ENCODE measurements around the gene MAD1L1.

DNA sequence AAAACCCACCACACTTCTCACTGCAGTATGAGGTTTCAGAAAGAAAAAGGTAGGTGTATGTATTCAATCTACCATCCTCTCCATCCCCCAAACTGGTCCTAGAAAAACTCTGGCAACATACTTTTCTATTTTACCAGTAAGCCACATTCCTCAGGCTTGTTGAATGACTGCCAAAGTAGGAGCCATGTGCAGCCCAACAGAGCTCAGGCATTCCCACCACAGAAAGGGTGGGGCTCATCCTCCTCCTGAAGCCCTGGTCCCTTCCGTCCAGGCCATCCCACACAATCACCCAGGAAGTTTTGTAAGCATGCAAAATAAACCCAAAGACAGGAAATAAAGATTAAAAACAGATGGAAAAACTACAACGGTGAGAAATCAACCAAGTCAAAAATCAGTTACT is 57.2 kb downstream of the MAD1L1 start:
- TF ChIP-seq ZNF423 (tag by site-specific recombination; IDR thresholded peaks at IDR 0.05) = no peak
- TF ChIP-seq HOXA7 (CRISPR knock-in tag; IDR thresholded peaks at IDR 0.05; ENCODE audit: borderline replicate concordance) = no peak
- no peak for TF ChIP-seq PATZ1 (tag by site-specific recombination; IDR thresholded peaks at IDR 0.05)
- no peak for TF ChIP-seq ZNF768 (tag by site-specific recombination; IDR thresholded peaks at IDR 0.05)
- no peak for TF ChIP-seq CTCF (tag by site-specific recombination; IDR thresholded peaks at IDR 0.05)
- no peak for TF ChIP-seq ZNF350 (tag by site-specific recombination; IDR thresholded peaks at IDR 0.05)
- TF ChIP-seq, protein P1, sequence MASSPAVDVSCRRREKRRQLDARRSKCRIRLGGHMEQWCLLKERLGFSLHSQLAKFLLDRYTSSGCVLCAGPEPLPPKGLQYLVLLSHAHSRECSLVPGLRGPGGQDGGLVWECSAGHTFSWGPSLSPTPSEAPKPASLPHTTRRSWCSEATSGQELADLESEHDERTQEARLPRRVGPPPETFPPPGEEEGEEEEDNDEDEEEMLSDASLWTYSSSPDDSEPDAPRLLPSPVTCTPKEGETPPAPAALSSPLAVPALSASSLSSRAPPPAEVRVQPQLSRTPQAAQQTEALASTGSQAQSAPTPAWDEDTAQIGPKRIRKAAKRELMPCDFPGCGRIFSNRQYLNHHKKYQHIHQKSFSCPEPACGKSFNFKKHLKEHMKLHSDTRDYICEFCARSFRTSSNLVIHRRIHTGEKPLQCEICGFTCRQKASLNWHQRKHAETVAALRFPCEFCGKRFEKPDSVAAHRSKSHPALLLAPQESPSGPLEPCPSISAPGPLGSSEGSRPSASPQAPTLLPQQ (tag by site-specific recombination; IDR thresholded peaks at IDR 0.05) = no peak
- no peak for TF ChIP-seq SP2 (tag by site-specific recombination; IDR thresholded peaks at IDR 0.05)
- no peak for TF ChIP-seq ZNF121 (tag by site-specific recombination; IDR thresholded peaks at IDR 0.05)
- TF ChIP-seq HOXD13 (CRISPR knock-in tag; IDR thresholded peaks at IDR 0.05; ENCODE audit: borderline replicate concordance) = no peak
- TF ChIP-seq, protein P2, sequence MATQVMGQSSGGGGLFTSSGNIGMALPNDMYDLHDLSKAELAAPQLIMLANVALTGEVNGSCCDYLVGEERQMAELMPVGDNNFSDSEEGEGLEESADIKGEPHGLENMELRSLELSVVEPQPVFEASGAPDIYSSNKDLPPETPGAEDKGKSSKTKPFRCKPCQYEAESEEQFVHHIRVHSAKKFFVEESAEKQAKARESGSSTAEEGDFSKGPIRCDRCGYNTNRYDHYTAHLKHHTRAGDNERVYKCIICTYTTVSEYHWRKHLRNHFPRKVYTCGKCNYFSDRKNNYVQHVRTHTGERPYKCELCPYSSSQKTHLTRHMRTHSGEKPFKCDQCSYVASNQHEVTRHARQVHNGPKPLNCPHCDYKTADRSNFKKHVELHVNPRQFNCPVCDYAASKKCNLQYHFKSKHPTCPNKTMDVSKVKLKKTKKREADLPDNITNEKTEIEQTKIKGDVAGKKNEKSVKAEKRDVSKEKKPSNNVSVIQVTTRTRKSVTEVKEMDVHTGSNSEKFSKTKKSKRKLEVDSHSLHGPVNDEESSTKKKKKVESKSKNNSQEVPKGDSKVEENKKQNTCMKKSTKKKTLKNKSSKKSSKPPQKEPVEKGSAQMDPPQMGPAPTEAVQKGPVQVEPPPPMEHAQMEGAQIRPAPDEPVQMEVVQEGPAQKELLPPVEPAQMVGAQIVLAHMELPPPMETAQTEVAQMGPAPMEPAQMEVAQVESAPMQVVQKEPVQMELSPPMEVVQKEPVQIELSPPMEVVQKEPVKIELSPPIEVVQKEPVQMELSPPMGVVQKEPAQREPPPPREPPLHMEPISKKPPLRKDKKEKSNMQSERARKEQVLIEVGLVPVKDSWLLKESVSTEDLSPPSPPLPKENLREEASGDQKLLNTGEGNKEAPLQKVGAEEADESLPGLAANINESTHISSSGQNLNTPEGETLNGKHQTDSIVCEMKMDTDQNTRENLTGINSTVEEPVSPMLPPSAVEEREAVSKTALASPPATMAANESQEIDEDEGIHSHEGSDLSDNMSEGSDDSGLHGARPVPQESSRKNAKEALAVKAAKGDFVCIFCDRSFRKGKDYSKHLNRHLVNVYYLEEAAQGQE (tag by site-specific recombination; IDR thresholded peaks at IDR 0.05) = no peak
- TF ChIP-seq MYNN (tag by site-specific recombination; IDR thresholded peaks at IDR 0.05; ENCODE audit: borderline replicate concordance) = no peak
- TF ChIP-seq, protein P3, sequence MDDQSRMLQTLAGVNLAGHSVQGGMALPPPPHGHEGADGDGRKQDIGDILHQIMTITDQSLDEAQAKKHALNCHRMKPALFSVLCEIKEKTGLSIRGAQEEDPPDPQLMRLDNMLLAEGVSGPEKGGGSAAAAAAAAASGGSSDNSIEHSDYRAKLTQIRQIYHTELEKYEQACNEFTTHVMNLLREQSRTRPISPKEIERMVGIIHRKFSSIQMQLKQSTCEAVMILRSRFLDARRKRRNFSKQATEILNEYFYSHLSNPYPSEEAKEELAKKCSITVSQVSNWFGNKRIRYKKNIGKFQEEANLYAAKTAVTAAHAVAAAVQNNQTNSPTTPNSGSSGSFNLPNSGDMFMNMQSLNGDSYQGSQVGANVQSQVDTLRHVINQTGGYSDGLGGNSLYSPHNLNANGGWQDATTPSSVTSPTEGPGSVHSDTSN (CRISPR knock-in tag; IDR thresholded peaks at IDR 0.05) = no peak

Data from HEK293 (cell line).